HepG2 (cell line): ENCODE results near the gene PIEZO1. TPM values are rescaled to one million over a fixed set of nuclear protein-coding genes. Genes with fewer than 3 reads are reported as not detected.

Source experiments
- AGO1 ChIP-seq: fragments of 200-400 bp; formaldehyde crosslinking; IDR thresholded peaks from 2 replicates; pipeline ENCODE4 v1.6.1; 2017; ENCODE audit warnings: mild to moderate bottlenecking, low read depth, low read length, moderate library complexity; ENCODE audit not compliant: poor library complexity, severe bottlenecking
- GATAD2A ChIP-seq: IDR thresholded peaks from 2 replicates; pipeline ENCODE4 v1.6.1; 2016
- JARID2 ChIP-seq: sonication (generic); formaldehyde crosslinking; IDR thresholded peaks from 2 replicates; pipeline ENCODE4 v1.8.1; 2023; ENCODE audit warnings: missing genetic modification reagents, inconsistent platforms; ENCODE audit not compliant: insufficient replicate concordance
- NRL ChIP-seq: sonication (generic); formaldehyde crosslinking; IDR thresholded peaks from 2 replicates; pipeline ENCODE4 v1.5.0; 2020; ENCODE audit warnings: missing genetic modification reagents, mild to moderate bottlenecking, moderate library complexity, borderline replicate concordance
- TRIM22 ChIP-seq: fragments of 450-650 bp; IDR thresholded peaks from 2 replicates; pipeline ENCODE4 v1.6.1; 2017
- ZBTB25 ChIP-seq: IDR thresholded peaks from 2 replicates; pipeline ENCODE4 v1.6.1; 2018; ENCODE audit warnings: missing genetic modification reagents
- ZFP36 ChIP-seq: fragments of 150-350 bp; IDR thresholded peaks from 2 replicates; pipeline ENCODE4 v1.6.1; 2018; ENCODE audit warnings: borderline replicate concordance, low read length, low read depth; ENCODE audit not compliant: partially characterized antibody
- ZNF777 ChIP-seq: sonication (generic); formaldehyde crosslinking; IDR thresholded peaks from 2 replicates; pipeline ENCODE4 v1.4.0; 2020; ENCODE audit warnings: missing genetic modification reagents
- ZSCAN22 ChIP-seq: sonication (generic); formaldehyde crosslinking; IDR thresholded peaks from 2 replicates; pipeline ENCODE4 v1.4.0; 2020; ENCODE audit warnings: mild to moderate bottlenecking, missing genetic modification reagents
- ZSCAN9 ChIP-seq: IDR thresholded peaks from 2 replicates; pipeline ENCODE4 v1.6.1; 2016; ENCODE audit warnings: borderline replicate concordance
- polyA plus RNA-seq, 8 experiments: library from polyadenylated mRNA; depleted of rRNA in 3 of 8; stranded (reverse) in 7 of 8; unstranded in 1 of 8; fragments of >200 nt; fragmentation: Illumina TruSeq in 4 of 8; extraction: Trizol in 4 of 8; gene quantifications; 2 replicates each; pipeline versions ENCODE4 v1.2.1 to v1.2.3, GENCODE V29; 2011 to 2016; ENCODE audit warnings: low read depth in 4 of 8, missing spikeins in 1 of 8, mixed read lengths in 1 of 8; ENCODE audit not compliant: insufficient read depth in 1 of 8
- total RNA-seq, 5 experiments: library from RNA; depleted of rRNA; stranded (reverse); fragments of >200 nt; fragmentation: Illumina TruSeq; extraction: Trizol; gene quantifications; 2 replicates each; pipeline ENCODE4 v1.2.3, GENCODE V29; 2016; ENCODE audit warnings: low read depth in 1 of 5
- TF ChIP-seq, protein P1 (sequence below): sonication (generic); formaldehyde crosslinking; IDR thresholded peaks from 2 replicates; pipeline ENCODE4 v1.9.0; 2021; ENCODE audit warnings: missing genetic modification reagents, borderline replicate concordance
- TF ChIP-seq, protein P2 (sequence below): sonication (generic); formaldehyde crosslinking; IDR thresholded peaks from 2 replicates; pipeline ENCODE4 v1.4.0; 2020; ENCODE audit warnings: mild to moderate bottlenecking, missing genetic modification reagents
- TF ChIP-seq, protein P3 (sequence below): sonication (generic); formaldehyde crosslinking; IDR thresholded peaks from 2 replicates; pipeline ENCODE4 v1.8.1; 2023; ENCODE audit warnings: mild to moderate bottlenecking, missing genetic modification reagents
- TF ChIP-seq, protein P4 (sequence below): sonication (generic); formaldehyde crosslinking; IDR thresholded peaks from 2 replicates; pipeline ENCODE4 v1.4.0; 2020; ENCODE audit warnings: missing genetic modification reagents, borderline replicate concordance
- TF ChIP-seq, protein P5 (sequence below): sonication (generic); formaldehyde crosslinking; IDR thresholded peaks from 2 replicates; pipeline ENCODE4 v1.4.0; 2020; ENCODE audit warnings: missing genetic modification reagents, borderline replicate concordance

Gene PIEZO1
- total and polyA plus RNA-seq, 2 of the 13 experiments (the other 11 are each of a cell fraction or from before 2014, with no cell fraction given), result 67.9 to 85.0 TPM

GRCh38 chr16:88700636-88701482 is 84.2 kb downstream of the PIEZO1 start (continued):
- TF ChIP-seq NRL (no peak), JARID2 (CRISPR knock-in tag) (peak; percentile 23), TRIM22 (no peak), ZBTB25 (CRISPR knock-in tag) (peak; percentile 85), ZFP36 (no peak), GATAD2A (CRISPR knock-in tag) (peak; percentile 68), ZNF777 (CRISPR knock-in tag) (0 out of 2 replicates have a peak, but pooled peaks have one; percentile 37), AGO1 (peak; percentile 88), ZSCAN22 (CRISPR knock-in tag) (no peak), ZSCAN9 (CRISPR knock-in tag) (peak; percentile 76; the same call in 1 of the 2 replicates)
- TF ChIP-seq, protein P1, sequence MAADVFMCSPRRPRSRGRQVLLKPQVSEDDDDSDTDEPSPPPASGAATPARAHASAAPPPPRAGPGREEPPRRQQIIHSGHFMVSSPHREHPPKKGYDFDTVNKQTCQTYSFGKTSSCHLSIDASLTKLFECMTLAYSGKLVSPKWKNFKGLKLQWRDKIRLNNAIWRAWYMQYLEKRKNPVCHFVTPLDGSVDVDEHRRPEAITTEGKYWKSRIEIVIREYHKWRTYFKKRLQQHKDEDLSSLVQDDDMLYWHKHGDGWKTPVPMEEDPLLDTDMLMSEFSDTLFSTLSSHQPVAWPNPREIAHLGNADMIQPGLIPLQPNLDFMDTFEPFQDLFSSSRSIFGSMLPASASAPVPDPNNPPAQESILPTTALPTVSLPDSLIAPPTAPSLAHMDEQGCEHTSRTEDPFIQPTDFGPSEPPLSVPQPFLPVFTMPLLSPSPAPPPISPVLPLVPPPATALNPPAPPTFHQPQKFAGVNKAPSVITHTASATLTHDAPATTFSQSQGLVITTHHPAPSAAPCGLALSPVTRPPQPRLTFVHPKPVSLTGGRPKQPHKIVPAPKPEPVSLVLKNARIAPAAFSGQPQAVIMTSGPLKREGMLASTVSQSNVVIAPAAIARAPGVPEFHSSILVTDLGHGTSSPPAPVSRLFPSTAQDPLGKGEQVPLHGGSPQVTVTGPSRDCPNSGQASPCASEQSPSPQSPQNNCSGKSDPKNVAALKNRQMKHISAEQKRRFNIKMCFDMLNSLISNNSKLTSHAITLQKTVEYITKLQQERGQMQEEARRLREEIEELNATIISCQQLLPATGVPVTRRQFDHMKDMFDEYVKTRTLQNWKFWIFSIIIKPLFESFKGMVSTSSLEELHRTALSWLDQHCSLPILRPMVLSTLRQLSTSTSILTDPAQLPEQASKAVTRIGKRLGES (CRISPR knock-in tag), result no peak
- TF ChIP-seq, protein P2, sequence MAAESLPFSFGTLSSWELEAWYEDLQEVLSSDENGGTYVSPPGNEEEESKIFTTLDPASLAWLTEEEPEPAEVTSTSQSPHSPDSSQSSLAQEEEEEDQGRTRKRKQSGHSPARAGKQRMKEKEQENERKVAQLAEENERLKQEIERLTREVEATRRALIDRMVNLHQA (CRISPR knock-in tag), result no peak
- TF ChIP-seq, protein P3, sequence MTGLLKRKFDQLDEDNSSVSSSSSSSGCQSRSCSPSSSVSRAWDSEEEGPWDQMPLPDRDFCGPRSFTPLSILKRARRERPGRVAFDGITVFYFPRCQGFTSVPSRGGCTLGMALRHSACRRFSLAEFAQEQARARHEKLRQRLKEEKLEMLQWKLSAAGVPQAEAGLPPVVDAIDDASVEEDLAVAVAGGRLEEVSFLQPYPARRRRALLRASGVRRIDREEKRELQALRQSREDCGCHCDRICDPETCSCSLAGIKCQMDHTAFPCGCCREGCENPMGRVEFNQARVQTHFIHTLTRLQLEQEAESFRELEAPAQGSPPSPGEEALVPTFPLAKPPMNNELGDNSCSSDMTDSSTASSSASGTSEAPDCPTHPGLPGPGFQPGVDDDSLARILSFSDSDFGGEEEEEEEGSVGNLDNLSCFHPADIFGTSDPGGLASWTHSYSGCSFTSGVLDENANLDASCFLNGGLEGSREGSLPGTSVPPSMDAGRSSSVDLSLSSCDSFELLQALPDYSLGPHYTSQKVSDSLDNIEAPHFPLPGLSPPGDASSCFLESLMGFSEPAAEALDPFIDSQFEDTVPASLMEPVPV (CRISPR knock-in tag), result no peak; the same call in none of the 2 replicates
- TF ChIP-seq, protein P4, sequence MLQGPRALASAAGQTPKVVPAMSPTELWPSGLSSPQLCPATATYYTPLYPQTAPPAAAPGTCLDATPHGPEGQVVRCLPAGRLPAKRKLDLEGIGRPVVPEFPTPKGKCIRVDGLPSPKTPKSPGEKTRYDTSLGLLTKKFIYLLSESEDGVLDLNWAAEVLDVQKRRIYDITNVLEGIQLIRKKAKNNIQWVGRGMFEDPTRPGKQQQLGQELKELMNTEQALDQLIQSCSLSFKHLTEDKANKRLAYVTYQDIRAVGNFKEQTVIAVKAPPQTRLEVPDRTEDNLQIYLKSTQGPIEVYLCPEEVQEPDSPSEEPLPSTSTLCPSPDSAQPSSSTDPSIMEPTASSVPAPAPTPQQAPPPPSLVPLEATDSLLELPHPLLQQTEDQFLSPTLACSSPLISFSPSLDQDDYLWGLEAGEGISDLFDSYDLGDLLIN (CRISPR knock-in tag), result 0 out of 2 replicates have a peak, but pooled peaks have one; percentile 8
- TF ChIP-seq, protein P5, sequence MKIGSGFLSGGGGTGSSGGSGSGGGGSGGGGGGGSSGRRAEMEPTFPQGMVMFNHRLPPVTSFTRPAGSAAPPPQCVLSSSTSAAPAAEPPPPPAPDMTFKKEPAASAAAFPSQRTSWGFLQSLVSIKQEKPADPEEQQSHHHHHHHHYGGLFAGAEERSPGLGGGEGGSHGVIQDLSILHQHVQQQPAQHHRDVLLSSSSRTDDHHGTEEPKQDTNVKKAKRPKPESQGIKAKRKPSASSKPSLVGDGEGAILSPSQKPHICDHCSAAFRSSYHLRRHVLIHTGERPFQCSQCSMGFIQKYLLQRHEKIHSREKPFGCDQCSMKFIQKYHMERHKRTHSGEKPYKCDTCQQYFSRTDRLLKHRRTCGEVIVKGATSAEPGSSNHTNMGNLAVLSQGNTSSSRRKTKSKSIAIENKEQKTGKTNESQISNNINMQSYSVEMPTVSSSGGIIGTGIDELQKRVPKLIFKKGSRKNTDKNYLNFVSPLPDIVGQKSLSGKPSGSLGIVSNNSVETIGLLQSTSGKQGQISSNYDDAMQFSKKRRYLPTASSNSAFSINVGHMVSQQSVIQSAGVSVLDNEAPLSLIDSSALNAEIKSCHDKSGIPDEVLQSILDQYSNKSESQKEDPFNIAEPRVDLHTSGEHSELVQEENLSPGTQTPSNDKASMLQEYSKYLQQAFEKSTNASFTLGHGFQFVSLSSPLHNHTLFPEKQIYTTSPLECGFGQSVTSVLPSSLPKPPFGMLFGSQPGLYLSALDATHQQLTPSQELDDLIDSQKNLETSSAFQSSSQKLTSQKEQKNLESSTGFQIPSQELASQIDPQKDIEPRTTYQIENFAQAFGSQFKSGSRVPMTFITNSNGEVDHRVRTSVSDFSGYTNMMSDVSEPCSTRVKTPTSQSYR (CRISPR knock-in tag), result peak; percentile 54; the same call in 1 of the 2 replicates
